ENCODE measurements around the gene KIF23.
A peak's percentile ranks its signal among the peaks of the same experiment; 100 is the strongest.
"Not testable (repeated sequence)": the region's sequence is repeated elsewhere in the genome, so short reads cannot be mapped to it uniquely, and the experiment has no call there.

KIF23 gene

DNA sequence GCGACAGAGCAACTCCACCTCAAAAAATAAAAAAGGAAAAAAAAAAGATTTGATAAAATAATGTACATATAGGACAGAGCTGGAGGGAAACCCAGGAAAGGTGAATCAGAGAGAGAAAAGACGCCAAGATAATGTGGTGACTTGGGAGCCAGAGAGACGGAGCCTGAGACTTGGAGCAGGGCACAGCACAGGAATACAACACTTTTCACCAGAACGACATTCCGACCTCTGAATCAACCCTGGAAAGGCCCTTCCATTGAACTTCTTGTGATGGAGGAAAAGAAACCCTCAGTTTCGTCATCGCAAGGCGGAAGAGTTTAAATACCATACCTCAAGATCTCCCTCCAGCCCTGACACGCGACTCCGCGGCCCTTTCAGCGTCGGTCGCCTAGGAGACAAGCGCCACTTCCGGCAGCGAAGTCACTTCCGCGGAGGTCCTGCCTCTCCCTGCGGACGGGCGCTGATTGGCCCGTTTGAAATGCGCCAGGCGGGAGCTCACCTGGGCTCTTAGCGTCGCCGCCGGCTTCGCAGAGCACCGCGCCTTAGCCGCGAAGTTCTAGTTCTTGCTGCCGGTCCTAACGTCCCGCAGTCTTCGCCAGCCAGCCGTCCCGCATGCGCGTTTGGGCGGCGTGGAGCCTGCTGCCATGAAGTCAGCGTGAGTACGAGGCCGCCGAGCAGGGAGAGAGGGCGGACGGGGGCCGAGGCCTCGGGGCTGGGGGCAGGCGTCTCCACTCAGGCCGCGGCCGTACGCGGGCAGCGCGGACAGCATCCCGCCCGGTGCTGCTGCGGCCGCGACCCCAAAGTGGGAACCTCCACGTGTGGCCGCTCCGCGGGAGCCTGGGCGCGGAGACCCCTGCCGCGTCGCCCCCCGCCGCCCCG lies at the start of gene KIF23:
TSS of gene KIF23 (plus strand) at position 528 of the 879 bp plus-strand sequence. CDS start at position 645, 117 bp downstream.
- peak; percentile 85 for DNase-seq

DNA sequence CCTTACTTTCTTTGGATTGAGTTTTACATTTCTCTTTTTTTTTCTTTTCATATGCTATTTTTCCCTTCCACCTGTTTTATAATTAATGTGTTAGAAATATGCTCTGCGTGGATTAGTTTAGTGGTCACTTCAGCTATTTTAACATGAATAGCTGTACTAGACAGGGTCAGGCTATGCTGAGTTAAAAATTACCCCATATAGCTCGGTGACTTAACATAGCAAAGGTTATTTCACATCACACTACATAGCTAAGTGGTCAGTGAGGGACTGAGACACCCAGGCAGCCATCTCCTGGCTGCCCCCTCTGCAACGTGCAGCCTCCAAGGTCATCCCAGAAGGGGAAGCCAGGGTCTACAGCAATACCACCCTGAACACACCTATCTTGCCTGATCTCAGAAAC lies 46.9 kb upstream of the KIF23 start:
- no peak for DNase-seq

DNA sequence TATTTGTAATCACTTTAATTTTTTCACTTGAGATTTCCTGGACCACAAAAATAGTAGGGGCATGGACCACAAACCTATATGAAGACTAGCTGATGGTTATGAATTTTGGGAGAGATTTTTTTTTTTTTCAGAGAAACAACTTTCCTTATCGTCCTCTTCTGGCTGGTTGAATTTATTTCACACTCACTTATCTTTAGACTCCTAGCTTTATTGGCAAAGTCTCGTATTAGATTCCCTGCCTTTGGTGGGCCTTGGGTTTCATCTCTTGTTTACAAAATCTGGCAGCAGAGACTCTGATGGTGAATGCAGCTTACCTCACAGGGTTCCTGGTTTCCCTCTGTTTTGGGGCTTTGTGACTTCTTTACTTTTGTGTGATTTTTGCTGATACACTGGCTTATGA lies 44.5 kb upstream of the KIF23 start:
- DNase-seq, result no peak

DNA sequence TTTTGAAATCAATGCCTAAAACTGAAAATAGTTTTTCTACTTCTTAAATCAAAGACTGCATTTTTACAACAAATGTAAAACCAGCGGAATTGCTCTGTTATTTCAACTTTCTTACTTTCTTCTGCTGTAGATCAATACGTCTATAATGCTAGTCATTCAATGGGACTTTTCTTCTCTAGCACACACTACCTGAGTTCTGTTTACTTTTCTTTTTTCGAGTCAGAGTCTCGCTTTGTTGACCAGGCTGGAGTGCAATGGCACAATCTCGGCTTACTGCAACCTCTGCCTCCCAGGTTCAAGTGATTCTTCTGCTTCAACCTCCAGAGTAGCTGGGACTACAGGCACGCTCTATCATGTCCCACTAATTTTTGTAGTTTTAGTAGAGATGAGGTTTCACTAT lies 40.7 kb upstream of the KIF23 start:
- DNase-seq, result no peak

DNA sequence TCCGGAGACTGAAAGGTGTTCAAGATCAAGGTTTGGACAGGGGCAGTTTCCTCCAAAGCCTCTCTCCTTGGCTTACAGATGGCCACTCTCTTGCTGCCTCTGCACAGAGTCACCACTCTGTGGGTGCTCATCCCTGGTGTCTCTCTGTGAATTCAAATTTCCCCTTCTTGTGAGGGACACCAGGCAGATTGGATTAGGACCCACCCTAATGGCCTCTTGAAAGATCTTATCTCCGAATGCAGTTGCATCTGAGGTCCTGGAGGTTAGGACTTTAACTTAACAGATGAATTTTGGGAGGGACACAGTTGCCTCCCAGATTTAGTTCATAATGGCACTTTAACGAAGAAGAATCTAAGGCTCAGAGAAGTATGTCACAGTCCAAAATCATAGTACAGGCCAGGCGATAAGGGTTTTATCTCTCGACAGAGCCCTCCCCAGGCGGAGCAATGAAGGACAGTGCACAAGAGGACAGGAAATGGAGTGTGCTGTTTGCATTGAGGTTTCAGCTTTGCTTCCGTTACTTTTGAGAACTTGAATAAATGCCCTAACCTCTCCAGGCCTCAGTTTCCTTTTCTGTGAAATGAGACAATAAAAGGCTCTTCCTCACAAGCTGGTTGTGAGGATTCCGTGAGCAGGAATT lies 38.9 kb upstream of the KIF23 start:
- DNase-seq, result no peak

DNA sequence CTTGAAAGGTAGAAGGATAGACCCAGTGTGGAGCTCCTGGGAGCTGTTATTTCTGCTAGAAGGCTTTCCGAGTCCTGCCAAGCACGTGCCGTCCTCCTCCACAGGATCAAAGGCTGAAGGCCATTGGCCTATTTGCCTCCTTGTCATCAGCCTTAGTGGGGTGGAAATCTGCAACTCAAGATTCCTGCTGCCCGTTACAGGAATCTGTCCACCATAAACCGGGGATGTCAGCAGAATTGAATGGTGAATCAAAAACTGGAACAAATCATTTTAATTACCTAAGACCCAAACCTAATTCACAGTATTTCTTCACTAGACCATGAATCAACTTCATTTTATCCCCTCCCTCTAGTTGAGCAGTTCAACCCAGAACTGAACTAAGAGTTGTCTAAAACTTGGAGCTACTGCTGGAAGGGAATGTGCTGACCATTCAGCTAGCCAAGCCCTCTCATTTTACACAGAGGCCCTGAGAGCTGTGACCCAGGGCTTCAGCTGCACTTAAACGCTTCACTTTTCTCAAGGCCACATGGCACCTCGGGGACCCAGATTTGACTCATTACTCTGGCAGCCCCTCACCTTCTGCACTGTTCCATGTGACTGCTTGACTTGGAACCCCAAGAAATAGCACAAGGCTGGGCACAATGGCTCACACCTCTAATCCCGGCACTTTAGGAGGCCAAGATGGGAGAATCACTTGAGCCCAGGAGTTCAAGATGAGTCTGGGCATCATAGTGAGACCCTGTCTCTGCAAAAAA lies 36.8 kb upstream of the KIF23 start:
- no peak for DNase-seq

DNA sequence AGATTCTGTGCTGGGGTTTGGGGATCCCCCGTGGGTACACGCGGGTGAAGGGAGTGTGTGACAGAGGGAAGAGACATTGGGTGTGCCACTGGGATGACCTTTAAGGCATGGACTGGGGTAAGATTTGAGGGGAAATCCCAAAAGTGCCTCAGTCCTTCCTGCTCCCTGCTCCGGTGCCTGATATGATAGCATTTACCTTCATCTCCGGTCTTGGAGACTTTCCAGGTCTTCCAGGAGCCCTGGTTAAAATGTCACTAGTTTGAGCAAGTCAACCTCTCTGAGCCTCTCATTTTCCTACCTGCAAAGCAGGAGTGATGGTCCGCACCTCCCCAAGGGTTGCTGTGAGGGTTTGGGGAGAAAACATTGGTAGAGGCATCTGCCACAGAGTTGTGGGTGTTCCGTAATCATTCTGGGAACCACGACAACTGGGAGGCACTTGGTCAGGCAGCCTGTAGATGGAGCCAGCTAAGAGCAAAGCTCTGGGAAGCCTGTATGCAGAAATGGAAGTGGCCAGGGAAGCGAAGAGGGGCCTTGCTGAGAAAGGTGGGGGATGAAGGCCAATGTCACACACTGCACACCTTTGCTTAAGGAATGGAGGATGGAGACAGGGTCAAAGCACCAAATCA lies 33.9 kb upstream of the KIF23 start:
- no peak for DNase-seq

DNA sequence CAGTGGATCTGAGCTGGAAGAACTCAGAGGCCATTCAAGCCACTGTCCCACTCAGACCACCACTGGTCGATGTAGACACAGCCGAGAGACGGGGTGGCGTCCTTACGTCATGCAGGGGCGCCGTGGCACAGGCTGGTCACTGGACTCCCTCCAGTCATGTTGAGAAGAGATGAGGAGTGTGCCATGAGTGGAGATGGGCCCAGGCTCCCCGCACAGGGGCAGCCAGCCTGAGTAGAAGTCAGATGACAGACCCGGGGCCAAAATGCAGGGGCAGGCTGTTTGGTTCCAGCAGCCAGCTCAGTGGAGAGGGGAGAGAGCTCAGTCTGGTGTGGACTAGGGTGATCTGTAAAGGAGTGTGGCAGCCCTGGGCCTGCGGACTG lies 33.4 kb upstream of the KIF23 start:
- DNase-seq, result no peak

DNA sequence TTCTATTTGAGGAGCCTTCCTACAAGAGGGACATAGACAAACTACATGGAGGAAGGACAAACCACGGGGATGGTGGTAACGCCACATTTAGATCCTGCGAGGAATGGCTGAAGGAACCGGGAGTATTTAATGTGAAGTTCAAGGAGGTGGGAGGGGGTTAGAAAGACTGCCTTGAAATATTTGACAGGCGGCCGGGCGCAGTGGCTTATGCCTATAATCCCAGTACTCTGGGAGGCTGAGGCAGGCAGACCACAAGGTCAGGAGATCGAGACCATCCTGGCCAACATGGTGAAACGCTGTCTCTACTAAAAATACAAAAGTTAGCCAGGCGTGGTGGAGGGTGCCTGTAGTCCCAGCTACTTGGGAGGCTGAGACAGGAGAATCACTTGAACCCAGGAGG lies 32.0 kb upstream of the KIF23 start:
- not testable (repeated sequence) for DNase-seq

DNA sequence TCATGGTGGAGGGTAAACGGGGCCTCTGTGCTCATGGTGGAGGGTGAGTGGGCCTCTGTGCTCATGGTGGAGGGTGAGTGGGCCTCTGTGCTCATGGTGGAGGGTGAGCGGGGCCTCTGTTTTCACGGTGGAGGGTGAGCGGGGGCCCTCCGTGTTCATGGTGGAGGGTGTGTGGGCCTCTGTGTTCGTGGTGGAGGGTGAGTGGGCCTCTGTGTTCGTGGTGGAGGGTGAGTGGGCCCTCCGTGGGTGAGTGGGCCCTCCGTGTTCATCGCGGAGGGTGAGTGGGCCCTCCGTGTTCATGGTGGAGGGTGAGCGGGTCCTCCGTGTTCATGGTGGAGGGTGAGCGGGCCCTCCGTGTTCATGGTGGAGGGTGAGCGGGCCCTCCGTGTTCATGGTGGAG lies 30.1 kb upstream of the KIF23 start:
- DNase-seq, result not testable (repeated sequence)

DNA sequence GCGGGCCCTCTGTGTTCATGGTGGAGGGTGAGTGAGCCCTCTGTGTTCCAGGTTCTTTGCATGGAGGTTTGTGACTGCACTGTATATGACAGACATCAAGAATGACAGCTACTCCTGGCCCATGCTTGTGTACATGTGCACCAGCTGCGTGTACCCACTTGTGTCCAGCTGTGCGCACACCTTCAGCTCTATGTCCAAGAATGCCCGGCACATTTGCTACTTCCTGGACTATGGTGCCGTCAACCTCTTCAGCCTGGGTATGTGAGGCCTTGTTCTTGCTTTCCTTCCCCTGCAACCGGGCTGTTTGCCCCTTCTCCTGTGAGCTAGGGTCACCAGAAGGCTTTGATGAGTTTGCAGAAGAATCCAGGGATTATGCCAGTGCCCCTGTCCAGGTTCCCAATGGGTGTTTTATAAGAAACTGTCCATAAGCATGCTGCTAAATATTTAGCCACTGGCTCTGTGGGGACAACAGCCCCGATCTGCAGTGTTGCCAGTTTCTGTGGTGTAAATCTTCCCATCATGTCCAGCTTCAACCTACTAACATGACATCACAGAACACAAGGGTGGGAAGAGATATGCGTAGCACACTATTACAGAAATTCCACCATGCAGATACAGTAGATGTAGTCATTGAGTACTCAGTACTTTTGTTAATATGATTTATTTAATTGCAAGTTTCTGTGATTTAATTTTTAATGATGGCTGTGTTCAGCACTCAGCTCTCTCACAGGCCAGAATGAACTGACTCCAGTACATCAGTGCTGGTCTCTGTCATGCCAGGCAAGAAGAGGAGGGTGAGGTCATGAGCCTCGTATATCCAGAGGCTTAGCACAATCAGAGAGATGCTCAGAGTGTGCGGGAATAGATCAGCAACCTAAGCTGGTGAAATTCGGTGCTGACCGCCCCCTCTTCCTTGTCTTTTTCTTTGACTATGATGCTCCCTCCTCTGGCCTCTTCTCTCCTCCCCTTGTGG lies 29.2 kb upstream of the KIF23 start:
- no peak for DNase-seq

DNA sequence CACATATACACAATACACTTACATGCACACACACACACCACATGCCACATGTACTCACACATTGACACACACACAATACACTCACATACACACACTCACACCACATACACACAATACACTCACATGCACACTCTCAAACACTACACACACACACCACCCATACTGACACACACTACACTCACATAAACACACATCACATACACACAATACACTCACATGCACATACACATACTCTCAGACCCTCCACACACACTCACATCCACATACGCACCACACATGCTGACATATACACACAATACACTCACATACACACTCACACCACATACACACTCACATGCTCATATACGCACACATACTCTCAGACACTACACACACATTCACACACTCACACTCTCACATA lies 28.3 kb upstream of the KIF23 start:
- DNase-seq, result no peak

DNA sequence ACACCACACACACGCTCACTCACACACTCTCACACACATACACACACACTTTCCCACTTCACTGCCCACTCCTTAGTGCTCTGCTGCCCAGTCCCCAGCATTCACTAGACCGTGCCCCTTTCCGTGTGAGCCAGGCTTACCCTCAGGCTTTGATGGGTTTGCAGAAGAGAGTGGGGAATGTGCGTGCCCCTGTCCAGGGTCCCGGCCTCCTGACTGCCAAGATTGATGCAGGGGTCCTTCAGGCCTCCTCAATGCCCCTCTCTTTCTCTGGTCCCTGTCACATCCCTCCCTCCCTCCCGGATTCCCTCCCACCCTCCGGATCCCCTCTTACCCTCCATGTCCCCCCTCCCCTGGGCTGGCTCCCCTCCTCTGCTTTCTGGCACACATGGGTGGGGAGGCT lies 27.9 kb upstream of the KIF23 start:
- no peak for DNase-seq

DNA sequence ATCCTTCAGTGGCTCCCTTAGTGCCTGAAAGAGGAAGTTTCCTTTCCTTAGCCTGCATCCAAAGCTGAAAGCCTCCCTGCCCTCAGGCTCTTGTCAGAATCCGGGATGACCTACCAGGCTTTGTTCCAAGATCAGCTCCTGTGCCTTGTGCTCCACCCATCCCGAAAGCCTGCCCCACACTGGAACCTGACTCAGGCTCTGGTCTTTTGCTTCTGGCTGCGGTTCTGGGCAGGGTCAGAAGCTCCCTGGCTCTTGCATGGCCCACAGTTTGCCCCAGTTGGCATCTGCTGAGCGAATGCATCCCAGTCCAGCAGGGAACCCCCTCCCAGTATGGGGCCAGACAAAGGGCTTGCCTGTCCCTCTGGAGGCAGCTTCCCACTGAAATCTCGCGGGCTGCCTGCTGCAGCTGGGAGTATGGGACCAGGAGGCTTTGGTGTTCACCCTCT lies 25.9 kb upstream of the KIF23 start:
- DNase-seq, result no peak

DNA sequence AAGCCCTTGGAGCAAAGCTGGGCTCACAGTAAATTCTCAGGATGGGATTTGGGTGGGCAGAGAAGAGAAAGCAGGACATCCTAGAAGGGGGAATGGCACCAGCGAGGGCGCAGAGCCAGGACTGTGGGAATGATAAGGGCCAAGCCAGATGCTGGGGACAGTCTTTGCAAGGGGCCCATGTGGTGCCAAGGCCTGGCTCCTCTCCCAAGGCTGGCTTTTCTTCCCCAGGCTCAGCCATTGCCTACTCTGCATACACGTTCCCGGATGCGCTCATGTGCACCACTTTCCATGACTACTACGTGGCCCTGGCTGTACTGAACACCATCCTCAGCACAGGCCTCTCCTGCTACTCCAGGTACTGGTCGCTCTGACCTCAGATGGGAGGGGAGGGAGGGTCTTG lies 24.7 kb upstream of the KIF23 start:
- no peak for DNase-seq

DNA sequence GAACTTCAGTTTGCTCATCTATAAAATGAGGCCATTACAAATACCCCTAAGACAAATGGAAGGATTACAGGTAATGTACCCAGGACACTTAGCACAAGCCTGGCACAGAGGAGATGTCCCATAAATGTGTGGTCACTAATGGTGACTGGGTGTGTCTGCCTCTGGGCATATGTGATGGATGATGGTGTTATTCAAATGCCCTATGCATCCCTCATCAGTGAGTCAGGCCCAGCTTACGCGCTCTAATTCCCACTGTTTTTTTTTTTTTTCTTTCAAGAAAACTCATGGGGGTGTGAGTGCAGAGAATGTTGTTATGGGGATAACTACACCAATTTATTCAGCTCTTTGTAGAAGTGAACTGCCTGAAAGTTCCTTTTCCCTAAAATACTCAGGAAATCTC lies 23.6 kb upstream of the KIF23 start:
- DNase-seq, result peak; percentile 64

DNA sequence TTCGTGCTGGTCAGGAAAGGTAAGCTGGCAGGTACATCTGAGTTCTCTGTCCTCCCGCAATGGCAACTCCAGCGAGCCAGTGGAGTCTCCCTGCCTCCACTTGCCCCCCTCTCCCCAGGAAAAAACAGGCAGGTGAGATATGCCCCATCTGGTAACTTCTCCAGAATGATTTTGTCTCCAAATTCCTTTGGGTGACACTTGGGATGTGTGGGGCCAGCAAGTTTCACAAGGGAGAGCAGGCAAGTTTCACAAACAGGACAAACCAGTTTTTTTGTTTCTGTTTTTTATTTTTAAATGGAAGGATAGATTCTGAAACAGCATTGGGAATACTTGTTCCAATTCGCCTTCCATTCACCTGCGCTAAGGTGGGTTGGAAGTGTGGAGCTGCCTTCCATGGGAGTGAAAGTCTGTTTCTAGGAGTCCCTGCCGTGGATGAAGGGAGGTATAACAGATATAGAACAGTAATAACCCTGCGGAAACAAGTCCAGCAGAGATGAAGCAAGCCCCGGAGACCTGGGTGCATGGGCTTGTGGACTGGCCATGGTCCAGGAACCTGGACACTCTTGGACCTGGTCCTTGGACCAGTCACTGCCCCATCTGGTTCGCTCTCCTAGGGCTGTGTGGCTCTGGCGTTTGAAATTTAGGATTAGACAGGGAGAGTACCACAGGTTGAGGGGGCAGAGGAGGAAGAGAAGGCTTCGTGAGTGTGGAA lies 22.9 kb upstream of the KIF23 start:
- no peak for DNase-seq

DNA sequence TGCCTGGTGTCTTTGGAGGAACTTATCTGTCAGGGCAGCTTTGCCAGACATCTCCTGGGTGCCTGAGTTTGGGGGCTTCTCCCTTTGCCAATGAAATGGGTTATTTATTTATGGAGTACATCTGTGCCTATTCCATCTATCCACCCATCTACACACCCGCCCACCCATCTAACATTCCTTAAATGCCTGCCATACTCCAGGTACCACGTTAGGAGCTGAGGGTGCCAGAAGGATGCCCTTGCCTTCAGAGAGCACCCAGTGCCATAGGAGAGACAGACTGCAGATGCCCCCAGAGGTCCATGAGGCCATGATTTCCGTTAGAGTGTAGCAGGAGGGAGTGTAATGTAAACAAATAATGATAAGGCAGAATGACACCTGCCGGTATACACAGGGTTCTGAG lies 21.8 kb upstream of the KIF23 start:
- no peak for DNase-seq

DNA sequence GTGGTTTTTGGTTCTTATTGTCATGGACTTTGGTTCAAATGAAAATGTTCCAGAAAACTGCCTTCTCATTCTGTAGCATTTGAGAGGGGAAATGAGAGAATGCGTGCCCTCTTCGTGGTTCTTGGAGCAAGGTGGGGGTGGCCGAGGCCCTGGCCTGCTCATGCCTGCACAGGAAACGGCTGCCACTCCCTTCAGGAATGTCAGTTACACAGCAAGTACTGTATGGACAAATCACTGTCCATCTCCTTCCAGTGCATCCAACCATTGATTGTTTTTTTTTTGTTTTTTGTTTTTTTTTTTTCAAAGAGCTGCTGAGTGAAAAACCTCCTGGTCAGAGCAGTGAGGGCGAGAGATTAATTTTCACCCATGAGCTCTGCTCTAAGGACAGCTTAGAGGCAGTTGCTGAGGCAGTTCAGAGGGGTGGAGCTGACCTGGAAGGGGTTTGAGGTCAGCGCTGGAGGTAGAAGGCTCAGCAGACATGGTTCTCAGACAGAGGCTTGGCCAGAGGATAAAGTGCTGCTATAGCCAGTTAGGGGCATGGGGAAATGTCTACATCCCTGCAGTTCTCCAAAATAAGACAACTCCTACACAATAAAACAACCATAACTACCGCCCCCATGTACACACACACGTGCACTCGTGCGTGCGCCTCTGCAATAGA lies 20.2 kb upstream of the KIF23 start:
- DNase-seq, result peak; percentile 69

DNA sequence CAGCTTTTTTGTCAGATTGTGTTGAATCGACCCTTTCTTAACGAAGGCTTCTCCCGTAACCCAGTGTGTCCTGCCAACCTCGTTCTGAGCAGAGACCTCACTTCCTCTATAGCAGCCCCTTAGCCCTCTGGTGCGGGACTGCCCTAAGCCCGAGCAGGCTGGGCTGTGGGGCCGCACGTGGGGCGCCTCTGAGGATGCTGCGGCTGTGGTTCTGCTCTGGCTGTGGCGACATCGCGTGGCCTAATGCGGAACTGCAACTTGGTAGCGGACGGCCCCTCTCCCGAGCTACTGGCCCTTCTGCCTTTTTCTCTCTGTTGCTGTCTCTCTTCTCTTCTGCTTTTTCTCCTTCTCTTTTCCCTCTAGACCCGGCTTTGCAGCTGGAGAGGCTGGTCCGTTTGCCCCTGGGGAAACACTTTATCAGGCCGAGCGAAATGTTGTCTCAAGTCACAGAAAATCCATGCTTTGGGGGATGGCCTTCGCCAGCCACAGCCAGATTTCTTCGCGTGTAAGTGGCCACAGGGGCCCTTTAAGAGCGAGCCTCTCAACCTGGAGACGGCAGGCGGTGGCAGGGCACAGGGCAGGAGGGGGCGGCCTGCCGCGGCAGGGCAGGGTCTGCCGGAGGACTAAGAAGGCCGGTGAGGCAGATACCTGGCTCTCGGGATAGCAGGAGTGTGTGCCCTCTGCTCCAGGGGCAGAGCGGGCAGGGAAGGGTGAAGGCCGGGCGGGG lies 19.4 kb upstream of the KIF23 start:
- peak; percentile 50 for DNase-seq
